ENCODE results near the gene TNFAIP8. TPM values are rescaled to one million over a fixed set of nuclear protein-coding genes. Genes with fewer than 3 reads are reported as not detected.

TNFAIP8 gene
- total RNA-seq, 2 donors from 2014 or later, result 29.6 to 39.5 TPM

GRCh38 chr5:119418606-119419100 lies 62.8 kb downstream of the TNFAIP8 start:
- Histone ChIP-seq H3K9ac (ENCODE audit: extremely low read depth, low read length, poor library complexity, severe bottlenecking) (no peak overlapping the region), H3K36me3 (ENCODE audit: control insufficient read depth, insufficient read depth, low read length) (no peaks in the 10 kb centered on the region), H3K4me3 (ENCODE audit: low read length) (no peak overlapping the region), H3K27ac (ENCODE audit: low read depth, low read length) (no peak overlapping the region), H3K9me3 (ENCODE audit: control insufficient read depth, low read length) (peaks cover 15% of the 10 kb centered on the region), H3K4me1 (ENCODE audit: control insufficient read depth, insufficient read depth, low read length) (no peaks in the 10 kb centered on the region), H3K27me3 (ENCODE audit: control insufficient read depth, insufficient read depth, low read length, poor library complexity, severe bottlenecking) (no peaks in the 10 kb centered on the region)
- peaks cover 4% of the 10 kb centered on the region for H3K36me3 Mint-ChIP-seq (ENCODE audit: low read depth)
- no peak overlapping the region for H3K27ac Mint-ChIP-seq
- WGBS, 2 experiments (ENCODE audit: insufficient coverage in 1 of 2, insufficient read length in 1 of 2), result 100% methylated on average over 1 of the region's 2 CpGs; no CpG with 5 or more reads in 1 of the 2 experiments
- H3K4me1 Mint-ChIP-seq, result peaks cover 14% of the 10 kb centered on the region
- peak; percentile 23 for TF ChIP-seq CTCF (conservative IDR thresholded peaks at IDR 0.05)
- peaks cover 27% of the 10 kb centered on the region for H3K9me3 Mint-ChIP-seq
- DNase-seq, result no peak
- peaks cover 2% of the 10 kb centered on the region for H3K27me3 Mint-ChIP-seq (ENCODE audit: insufficient read depth)
- H3K4me3 Mint-ChIP-seq, result no peak overlapping the region

- no peak overlapping the region for H3K9ac ChIP-seq (ENCODE audit: extremely low read depth, low read length, poor library complexity, severe bottlenecking)
- peaks cover 10% of the 10 kb centered on the region for H3K9me3 ChIP-seq (ENCODE audit: control insufficient read depth, low read length)
- DNase-seq, result no peak
- H3K36me3 ChIP-seq (ENCODE audit: control insufficient read depth, insufficient read depth, low read length), result no peaks in the 10 kb centered on the region
- no peak for TF ChIP-seq CTCF (conservative IDR thresholded peaks at IDR 0.05)
- H3K9me3 Mint-ChIP-seq, result peaks cover 14% of the 10 kb centered on the region
- H3K27me3 Mint-ChIP-seq (ENCODE audit: insufficient read depth), result peaks cover 2% of the 10 kb centered on the region
- no peak overlapping the region for H3K27ac ChIP-seq (ENCODE audit: low read depth, low read length)
- H3K4me3 ChIP-seq (ENCODE audit: low read length), result no peak overlapping the region
- H3K27me3 ChIP-seq (ENCODE audit: control insufficient read depth, insufficient read depth, low read length, poor library complexity, severe bottlenecking), result no peaks in the 10 kb centered on the region
- no peak overlapping the region for H3K4me3 Mint-ChIP-seq
- WGBS, 2 experiments (ENCODE audit: insufficient coverage in 1 of 2, insufficient read length in 1 of 2), result 90 to 100% methylated on average over 1 to 3 of the region's 3 CpGs
- H3K27ac Mint-ChIP-seq, result no peak overlapping the region
- H3K4me1 ChIP-seq (ENCODE audit: control insufficient read depth, insufficient read depth, low read length), result peaks cover under 1% of the 10 kb centered on the region
- no peaks in the 10 kb centered on the region for H3K36me3 Mint-ChIP-seq (ENCODE audit: low read depth)
- H3K4me1 Mint-ChIP-seq, result peaks cover 14% of the 10 kb centered on the region
These were observed 64.3 kb downstream of the TNFAIP8 start for GRCh38 chr5:119420169-119420568.

GRCh38 chr5:119426057-119426456 lies 70.2 kb downstream of the TNFAIP8 start:
- no peak overlapping the region for H3K4me3 ChIP-seq (ENCODE audit: low read length)
- DNase-seq, result no peak
- peaks cover 27% of the 10 kb centered on the region for H3K9me3 Mint-ChIP-seq
- no peak overlapping the region for H3K9ac ChIP-seq (ENCODE audit: extremely low read depth, low read length, poor library complexity, severe bottlenecking)
- 87 to 97% methylated on average over 2 to 3 of the region's 3 CpGs for WGBS, 2 experiments (ENCODE audit: insufficient coverage in 1 of 2, insufficient read length in 1 of 2)
- peaks cover 30% of the 10 kb centered on the region for H3K4me1 Mint-ChIP-seq
- H3K4me1 ChIP-seq (ENCODE audit: control insufficient read depth, insufficient read depth, low read length), result peaks cover 12% of the 10 kb centered on the region
- H3K27ac Mint-ChIP-seq, result peak overlapping the region; percentile 2
- no peaks in the 10 kb centered on the region for H3K27me3 ChIP-seq (ENCODE audit: control insufficient read depth, insufficient read depth, low read length, poor library complexity, severe bottlenecking)
- H3K36me3 Mint-ChIP-seq (ENCODE audit: low read depth), result no peaks in the 10 kb centered on the region
- TF ChIP-seq CTCF (conservative IDR thresholded peaks at IDR 0.05), result no peak
- H3K9me3 ChIP-seq (ENCODE audit: control insufficient read depth, low read length), result peaks cover 25% of the 10 kb centered on the region
- no peak overlapping the region for H3K27ac ChIP-seq (ENCODE audit: low read depth, low read length)
- H3K27me3 Mint-ChIP-seq (ENCODE audit: insufficient read depth), result no peaks in the 10 kb centered on the region
- H3K4me3 Mint-ChIP-seq, result no peak overlapping the region
- H3K36me3 ChIP-seq (ENCODE audit: control insufficient read depth, insufficient read depth, low read length), result no peaks in the 10 kb centered on the region
